ENCODE data around the gene BCL7C.
"Not testable (repeated sequence)": the region's sequence is repeated elsewhere in the genome, so short reads cannot be mapped to it uniquely, and the experiment has no call there.

The BCL7C gene

DNA sequence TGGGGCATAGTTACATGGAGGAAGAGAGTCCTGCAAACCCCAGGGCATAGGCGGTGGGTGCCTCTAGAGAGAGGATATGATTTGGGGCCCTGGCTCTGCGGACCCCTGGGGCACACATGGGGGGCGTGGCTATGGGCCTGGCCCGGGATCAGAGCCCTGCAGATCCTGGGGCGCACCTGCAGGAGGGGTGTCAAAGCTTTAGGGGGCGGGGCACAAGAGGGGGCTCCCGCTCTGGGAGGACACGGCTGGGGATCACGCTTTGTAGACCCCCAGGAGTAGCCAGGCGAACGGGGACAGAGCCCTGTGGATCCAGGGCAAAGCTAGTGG is 497 bp downstream of the BCL7C start:
- H3K27ac ChIP-seq: peak overlapping the region; percentile 93
- TF ChIP-seq ZFX (IDR thresholded peaks at IDR 0.05): no peak
- TF ChIP-seq, protein P1, sequence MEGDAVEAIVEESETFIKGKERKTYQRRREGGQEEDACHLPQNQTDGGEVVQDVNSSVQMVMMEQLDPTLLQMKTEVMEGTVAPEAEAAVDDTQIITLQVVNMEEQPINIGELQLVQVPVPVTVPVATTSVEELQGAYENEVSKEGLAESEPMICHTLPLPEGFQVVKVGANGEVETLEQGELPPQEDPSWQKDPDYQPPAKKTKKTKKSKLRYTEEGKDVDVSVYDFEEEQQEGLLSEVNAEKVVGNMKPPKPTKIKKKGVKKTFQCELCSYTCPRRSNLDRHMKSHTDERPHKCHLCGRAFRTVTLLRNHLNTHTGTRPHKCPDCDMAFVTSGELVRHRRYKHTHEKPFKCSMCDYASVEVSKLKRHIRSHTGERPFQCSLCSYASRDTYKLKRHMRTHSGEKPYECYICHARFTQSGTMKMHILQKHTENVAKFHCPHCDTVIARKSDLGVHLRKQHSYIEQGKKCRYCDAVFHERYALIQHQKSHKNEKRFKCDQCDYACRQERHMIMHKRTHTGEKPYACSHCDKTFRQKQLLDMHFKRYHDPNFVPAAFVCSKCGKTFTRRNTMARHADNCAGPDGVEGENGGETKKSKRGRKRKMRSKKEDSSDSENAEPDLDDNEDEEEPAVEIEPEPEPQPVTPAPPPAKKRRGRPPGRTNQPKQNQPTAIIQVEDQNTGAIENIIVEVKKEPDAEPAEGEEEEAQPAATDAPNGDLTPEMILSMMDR (conservative IDR thresholded peaks at IDR 0.05): no peak

DNA sequence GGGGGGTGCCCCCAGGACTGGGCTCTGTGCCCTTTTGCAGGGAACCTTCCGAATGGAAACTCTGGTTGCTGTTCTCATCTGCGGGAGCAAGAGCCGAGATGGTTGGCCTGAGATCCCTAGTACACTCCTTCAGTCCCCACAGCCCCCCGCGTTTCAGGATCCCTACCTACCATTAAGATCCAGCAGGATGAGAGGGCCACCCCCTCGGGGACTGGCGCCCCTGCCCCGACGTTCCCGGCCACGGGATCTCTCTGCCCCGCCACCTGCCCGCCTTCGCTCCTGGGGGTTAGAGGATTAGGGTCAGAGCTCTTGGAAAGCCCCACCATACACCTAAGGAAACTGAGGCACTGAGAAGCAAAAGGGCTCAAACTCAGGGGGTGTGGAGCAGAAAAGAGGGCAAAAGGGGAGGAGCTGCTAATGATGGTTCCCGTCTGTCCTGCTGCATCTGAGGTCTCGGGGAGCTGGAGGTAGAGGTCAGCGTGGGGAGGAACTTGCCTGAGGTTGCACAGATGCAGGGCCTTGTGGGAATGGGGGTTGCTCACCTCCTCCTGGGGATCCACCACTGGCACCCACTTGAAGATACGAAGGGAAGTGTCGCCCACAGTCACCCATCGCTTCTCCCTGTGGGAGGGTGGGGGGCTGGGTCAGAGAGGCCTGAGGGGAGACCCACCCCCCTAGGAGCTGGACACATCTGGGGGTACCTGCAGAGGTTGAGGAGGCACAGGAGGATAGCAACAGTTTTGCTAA is 1.0 kb downstream of the BCL7C start:
- no peak for TF ChIP-seq ZFX (IDR thresholded peaks at IDR 0.05)
- TF ChIP-seq, protein P1 (conservative IDR thresholded peaks at IDR 0.05): no peak
- H3K27ac ChIP-seq: peak overlapping the region; percentile 93

DNA sequence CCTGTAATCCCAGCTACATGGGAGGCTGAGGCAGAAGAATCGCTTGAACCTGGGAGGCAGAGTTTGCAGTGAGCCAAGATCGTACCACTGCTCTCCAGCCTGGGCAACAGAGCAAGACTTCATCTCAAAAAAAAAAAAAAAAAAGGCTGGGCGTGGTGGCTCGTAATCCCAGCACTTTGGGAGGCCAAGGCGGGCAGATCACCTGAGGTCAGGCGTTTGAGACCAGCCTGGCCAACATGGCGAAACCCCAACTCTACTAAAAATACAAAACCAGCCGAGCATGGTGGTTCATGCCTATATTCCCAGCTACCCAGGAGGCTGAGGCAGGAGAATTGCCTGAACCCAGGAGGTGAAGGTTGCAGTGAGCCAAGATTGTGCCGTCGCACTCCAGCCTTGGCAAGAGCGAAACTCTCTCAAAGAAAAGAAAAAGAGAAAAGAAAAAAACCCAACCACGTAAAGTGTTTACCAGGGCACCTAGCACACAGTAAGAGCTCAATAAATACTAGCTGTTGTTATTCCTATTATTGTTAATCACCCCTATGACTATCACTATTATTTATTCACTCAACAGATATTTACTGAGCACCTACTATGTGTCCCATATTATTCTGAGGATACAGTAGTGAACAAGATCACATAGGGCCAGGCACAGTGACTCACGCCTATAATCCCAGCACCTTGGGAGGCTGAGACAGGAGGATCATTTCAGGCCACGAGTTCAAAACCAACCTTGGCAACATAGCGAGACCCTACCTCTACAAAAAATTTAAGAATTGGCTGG is 2.6 kb downstream of the BCL7C start:
- not testable (repeated sequence) for H3K27ac ChIP-seq

DNA sequence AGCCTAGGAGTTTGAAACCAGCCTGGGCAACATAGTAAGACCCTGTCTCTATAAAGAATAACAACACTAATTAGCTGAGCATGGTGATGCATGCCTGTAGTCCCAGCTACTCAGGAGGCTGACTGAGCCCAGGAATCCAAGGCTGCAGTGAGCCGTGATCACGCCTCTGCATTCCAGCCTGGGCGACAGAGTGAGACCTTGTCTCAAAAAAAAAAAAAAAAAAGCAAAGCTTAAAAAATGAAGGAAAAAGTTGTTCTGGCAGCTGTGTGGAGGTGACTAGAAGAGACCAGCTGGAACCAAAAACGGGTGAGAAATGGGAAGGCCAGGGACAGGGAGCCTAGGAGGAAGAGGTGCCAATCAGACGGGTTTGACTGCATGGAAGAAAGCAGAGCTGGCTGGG is 4.2 kb downstream of the BCL7C start:
- no peak overlapping the region for H3K27ac ChIP-seq

DNA sequence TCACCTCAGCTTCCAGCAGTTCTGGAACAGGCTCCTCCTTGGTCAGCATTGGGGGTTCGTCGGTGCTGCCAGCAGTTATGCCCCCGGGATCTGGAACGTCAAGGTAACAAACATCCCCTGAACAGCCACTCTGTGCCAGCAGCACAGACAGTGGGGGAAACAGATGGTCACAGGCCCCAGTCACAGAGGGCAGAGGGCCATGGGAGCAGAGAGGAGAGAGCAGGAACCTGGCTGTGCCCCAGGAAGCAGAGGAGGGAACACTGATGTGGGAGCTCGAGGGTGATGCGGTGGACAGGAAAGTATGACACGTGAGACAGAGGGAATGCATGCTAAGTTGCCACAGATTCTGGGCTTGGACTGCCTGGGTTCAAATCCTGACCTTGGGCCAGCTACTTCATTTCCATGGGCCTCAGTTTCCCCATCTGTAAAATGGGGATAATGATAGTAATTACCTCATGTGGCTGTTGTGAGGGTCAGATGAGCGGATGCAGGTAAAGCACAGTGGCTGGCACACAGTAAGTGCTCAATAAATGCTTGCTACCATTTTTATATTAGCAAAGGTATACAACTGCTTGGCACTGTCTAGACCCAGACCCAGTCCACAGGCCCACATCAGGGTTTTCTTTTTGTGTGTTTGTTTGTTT is 4.9 kb downstream of the BCL7C start:
- TF ChIP-seq, protein P1 (conservative IDR thresholded peaks at IDR 0.05): no peak
- no peak for TF ChIP-seq ZFX (IDR thresholded peaks at IDR 0.05)
- no peak overlapping the region for H3K27ac ChIP-seq

More for the DNA sequence above, 4.2 kb downstream of the BCL7C start:
- TF ChIP-seq ZFX (IDR thresholded peaks at IDR 0.05): no peak
- TF ChIP-seq, protein P1 (conservative IDR thresholded peaks at IDR 0.05): no peak

DNA sequence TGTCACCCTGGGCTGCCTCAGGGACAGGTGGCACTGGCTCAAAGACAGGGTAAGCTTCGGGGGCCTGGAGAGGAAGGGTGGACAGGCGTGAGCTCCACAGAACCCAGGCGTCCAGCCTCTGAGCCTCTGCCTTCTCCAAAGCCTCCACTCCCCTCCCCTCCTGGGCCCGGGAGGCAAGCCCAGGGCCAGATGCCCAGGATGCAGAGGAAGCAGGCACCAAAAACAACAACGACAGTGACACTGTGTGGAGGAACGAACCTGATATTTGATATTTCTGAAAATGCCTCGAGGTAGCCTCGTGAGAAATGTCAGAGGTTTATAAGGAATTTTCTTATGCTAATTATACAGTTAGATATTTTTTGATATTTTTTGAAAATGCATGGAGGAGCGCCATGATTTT is 6.0 kb downstream of the BCL7C start:
- H3K27ac ChIP-seq: no peak overlapping the region
- TF ChIP-seq ZFX (IDR thresholded peaks at IDR 0.05): no peak
- TF ChIP-seq, protein P1 (conservative IDR thresholded peaks at IDR 0.05): no peak

DNA sequence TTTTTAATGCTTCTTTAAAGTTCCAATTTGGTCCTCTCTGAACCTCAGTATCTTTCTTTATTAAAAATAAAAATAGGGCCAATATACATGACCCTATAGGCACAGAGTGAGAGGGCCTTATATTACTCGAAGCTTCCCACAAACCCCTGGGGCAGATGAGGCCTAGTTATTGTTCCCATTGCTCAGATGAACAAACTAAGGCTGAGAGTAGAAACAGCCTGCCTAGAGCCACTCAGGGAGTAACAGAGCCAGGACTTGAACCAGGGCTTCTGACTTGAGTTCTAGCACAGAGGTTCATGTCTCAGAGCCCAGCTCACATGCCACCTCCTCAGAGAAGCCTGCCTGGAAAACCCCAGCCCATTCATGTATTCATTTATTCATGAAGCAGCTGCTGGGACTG is 7.7 kb downstream of the BCL7C start:
- no peak for TF ChIP-seq ZFX (IDR thresholded peaks at IDR 0.05)
- TF ChIP-seq, protein P1 (conservative IDR thresholded peaks at IDR 0.05): no peak
- H3K27ac ChIP-seq: no peak overlapping the region

All from C4-2B (cell line).